Neural crest cell (in vitro differentiated cells): ENCODE results near the gene UGT1A5. TPM values are rescaled to one million over a fixed set of nuclear protein-coding genes. Genes with fewer than 3 reads are reported as not detected.

Experiments
- DNase-seq: peaks from one replicate; pipeline ENCODE4 v3.0.0; 2021; ENCODE audit warnings: low read depth, mixed read lengths, low spot score
- H3K27ac Mint-ChIP-seq: one replicate; pipeline ENCODE4 v1.8.0; 2021; ENCODE audit warnings: mild to moderate bottlenecking, mixed read lengths; ENCODE audit not compliant: unreplicated experiment
- H3K27me3 Mint-ChIP-seq: 2 replicates; pipeline ENCODE4 v1.8.0; 2021; ENCODE audit warnings: low read depth, mild to moderate bottlenecking, mixed read lengths
- H3K36me3 Mint-ChIP-seq: 2 replicates; pipeline ENCODE4 v1.8.0; 2021; ENCODE audit warnings: low read depth, mild to moderate bottlenecking, mixed read lengths
- H3K4me1 Mint-ChIP-seq: 2 replicates; pipeline ENCODE4 v1.8.0; 2021; ENCODE audit warnings: mixed read lengths
- H3K4me3 Mint-ChIP-seq: one replicate; pipeline ENCODE4 v1.8.0; 2021; ENCODE audit warnings: mild to moderate bottlenecking, mixed read lengths
- H3K9me3 Mint-ChIP-seq: 2 replicates; pipeline ENCODE4 v1.8.0; 2021; ENCODE audit warnings: mixed read lengths
- total RNA-seq: library from RNA; stranded (reverse); gene quantifications from 2 replicates; pipeline ENCODE4 v1.2.1, GENCODE V29; 2021
- TF ChIP-seq, protein P1 (sequence below): fragments of 200-600 bp; sonication (generic); conservative IDR thresholded peaks from 2 replicates; pipeline ENCODE4 v1.5.0; 2021; ENCODE audit warnings: antibody characterized with exemption, mild to moderate bottlenecking

UGT1A5 gene
- total RNA-seq, 1 donor from 2014 or later, result not detected

DNA sequence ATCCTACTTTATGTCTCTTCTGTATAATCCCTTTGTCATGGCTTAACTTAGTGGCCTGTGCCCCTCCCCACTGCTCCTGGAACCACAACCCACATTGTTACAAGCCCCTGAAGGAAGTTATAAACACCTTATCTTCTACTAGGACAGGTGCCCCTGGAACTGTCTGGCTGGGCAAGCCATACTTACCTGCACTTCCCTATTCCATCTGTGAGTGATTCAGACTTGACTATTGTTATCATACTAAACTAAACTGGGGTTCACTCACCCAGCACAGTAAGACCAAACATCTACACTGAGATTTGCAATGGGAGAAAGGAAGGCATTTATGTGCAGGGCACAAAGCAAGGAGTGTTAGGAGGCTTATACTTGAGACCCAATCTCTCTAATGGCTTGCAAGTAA is 23.7 kb upstream of the UGT1A5 start:
- TF ChIP-seq, protein P1, sequence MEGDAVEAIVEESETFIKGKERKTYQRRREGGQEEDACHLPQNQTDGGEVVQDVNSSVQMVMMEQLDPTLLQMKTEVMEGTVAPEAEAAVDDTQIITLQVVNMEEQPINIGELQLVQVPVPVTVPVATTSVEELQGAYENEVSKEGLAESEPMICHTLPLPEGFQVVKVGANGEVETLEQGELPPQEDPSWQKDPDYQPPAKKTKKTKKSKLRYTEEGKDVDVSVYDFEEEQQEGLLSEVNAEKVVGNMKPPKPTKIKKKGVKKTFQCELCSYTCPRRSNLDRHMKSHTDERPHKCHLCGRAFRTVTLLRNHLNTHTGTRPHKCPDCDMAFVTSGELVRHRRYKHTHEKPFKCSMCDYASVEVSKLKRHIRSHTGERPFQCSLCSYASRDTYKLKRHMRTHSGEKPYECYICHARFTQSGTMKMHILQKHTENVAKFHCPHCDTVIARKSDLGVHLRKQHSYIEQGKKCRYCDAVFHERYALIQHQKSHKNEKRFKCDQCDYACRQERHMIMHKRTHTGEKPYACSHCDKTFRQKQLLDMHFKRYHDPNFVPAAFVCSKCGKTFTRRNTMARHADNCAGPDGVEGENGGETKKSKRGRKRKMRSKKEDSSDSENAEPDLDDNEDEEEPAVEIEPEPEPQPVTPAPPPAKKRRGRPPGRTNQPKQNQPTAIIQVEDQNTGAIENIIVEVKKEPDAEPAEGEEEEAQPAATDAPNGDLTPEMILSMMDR, result no peak
- no peaks in the 10 kb centered on the region for H3K9me3 Mint-ChIP-seq
- no peaks in the 10 kb centered on the region for H3K36me3 Mint-ChIP-seq
- DNase-seq, result no peak
- no peak overlapping the region for H3K4me3 Mint-ChIP-seq
- no peaks in the 10 kb centered on the region for H3K27me3 Mint-ChIP-seq
- no peak overlapping the region for H3K27ac Mint-ChIP-seq
- no peaks in the 10 kb centered on the region for H3K4me1 Mint-ChIP-seq

DNA sequence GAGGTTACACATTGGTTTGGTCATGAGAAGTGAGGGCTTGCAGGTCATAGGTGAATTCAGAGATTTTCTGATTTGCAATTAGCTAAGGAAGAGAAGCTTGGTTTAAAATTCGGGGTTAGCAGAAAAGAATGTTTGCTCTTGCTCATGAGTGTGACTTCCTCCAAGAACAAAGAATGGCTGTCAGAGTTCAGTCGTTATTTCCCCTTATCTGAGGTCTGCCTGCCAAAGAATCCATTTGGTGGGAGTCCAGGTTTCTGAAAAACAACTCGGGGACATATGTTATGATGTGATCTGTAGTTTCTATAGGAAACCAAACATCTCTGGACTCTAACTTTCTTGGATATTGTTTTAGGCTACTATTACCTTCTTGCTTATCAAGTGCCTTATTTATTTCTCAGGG is 23.2 kb upstream of the UGT1A5 start:
- TF ChIP-seq, protein P1, result no peak
- H3K27ac Mint-ChIP-seq, result no peak overlapping the region
- H3K4me1 Mint-ChIP-seq, result no peaks in the 10 kb centered on the region
- no peaks in the 10 kb centered on the region for H3K27me3 Mint-ChIP-seq
- no peak overlapping the region for H3K4me3 Mint-ChIP-seq
- no peaks in the 10 kb centered on the region for H3K9me3 Mint-ChIP-seq
- DNase-seq, result no peak
- no peaks in the 10 kb centered on the region for H3K36me3 Mint-ChIP-seq

DNA sequence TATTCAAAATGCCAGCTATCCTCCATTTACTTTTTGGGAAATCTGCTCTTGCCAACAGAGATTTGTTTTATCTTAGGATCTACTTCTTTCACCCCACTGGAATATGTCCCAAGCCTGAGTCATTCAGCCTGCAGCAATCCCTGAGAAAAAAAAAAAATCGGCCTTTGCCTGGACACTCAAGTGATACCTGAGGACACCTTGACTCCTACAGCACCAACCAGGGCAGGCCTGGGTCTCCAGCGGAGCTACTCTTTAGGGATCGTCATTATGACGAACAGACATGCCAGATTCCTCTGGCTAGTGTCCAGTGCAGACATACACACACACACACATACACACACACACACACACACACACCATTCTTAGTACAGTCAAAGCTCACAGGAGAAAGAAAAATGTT is 22.3 kb upstream of the UGT1A5 start:
- H3K27ac Mint-ChIP-seq, result no peak overlapping the region
- no peaks in the 10 kb centered on the region for H3K4me1 Mint-ChIP-seq
- H3K36me3 Mint-ChIP-seq, result no peaks in the 10 kb centered on the region
- TF ChIP-seq, protein P1, result no peak
- DNase-seq, result no peak
- no peak overlapping the region for H3K4me3 Mint-ChIP-seq
- no peaks in the 10 kb centered on the region for H3K27me3 Mint-ChIP-seq
- no peaks in the 10 kb centered on the region for H3K9me3 Mint-ChIP-seq

DNA sequence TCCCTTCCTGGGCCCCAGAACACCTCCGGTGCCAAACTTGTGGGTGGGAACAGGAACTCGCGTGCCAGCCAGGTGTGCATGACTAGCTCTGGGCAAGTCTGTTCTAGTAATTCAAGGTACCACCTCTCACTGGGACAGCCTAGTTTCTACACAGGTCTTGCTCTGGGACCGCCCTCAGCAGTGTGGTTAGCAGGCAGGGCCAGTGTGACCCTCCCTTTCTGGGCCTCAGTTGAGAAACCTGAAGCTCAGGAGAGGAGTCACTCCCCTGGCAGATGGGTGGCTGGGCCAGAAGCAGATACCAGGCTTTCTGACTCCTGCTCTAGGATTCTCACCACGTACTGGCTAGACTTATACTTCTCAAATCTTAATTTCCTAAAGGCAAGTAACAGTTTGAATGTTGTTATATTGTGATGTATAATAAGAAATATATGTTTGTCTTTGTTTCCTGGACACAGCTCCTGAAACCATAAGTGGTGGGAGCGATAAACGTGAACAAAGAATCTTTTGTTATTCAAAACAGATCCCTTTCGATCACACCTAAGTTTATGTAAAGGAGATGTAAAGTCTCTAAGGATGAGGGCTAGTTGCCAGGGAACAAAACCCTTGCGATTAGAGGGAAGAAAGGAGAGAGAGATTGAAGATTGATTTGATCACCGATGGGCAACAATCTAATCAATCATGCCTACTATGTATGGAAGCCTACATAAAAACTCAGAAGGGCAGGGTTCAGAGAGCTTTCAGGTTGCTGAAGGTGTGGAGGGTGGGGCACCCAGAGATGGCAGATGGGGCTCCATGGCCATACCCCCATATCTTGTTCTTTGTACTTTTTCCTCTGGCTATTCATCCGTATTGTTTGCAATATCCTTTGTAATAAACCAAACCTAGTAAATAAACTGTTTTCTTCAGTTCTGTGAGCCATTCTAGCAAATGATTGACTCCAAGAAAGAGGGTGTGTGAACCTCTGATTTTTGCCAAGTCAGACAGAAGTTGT is 21.0 kb upstream of the UGT1A5 start:
- no peaks in the 10 kb centered on the region for H3K27me3 Mint-ChIP-seq
- H3K27ac Mint-ChIP-seq, result peak overlapping the region; percentile 63
- H3K4me3 Mint-ChIP-seq, result no peak overlapping the region
- no peaks in the 10 kb centered on the region for H3K4me1 Mint-ChIP-seq
- TF ChIP-seq, protein P1, result no peak
- no peak for DNase-seq
- no peaks in the 10 kb centered on the region for H3K9me3 Mint-ChIP-seq
- H3K36me3 Mint-ChIP-seq, result no peaks in the 10 kb centered on the region

DNA sequence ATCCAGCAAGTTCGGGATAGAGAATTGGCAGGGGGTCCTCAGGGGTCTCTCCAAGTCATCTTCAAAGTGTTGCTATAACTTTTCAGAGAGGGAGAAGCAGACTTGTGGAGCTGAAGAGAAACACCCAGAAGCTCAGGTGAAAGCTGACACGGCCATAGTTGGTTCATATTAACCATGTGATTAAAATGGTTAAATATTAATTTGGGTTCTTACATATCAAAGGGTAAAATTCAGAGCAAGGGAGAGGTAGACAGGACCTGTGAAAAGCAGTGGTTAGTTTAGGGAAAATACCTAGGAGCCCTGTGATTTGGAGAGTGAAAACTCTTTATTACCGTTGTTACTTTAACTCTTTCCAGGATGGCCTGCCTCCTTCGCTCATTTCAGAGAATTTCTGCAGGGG is 20.1 kb upstream of the UGT1A5 start, which contains the start of gene UGT1A6:
TSS of gene UGT1A6 (plus strand) at position 243 of the 400 bp plus-strand sequence. CDS start at position 358, 115 bp downstream.
- Mint-ChIP-seq H3K36me3 (no peaks in the 10 kb centered on the region), H3K27me3 (no peaks in the 10 kb centered on the region), H3K27ac (peak within 1 kb of the TSS; percentile 63), H3K4me3 (no peak within 1 kb of the TSS), H3K4me1 (no peaks in the 10 kb centered on the region), H3K9me3 (peaks cover 4% of the 10 kb centered on the region)
- TF ChIP-seq, protein P1, result no peak
- no peak for DNase-seq
